HCT116 (cell line): ENCODE data around the gene TNIK. TPM values are rescaled to one million over a fixed set of nuclear protein-coding genes. Genes with fewer than 3 reads are reported as not detected.

Source experiments
- ATAC-seq: fragments of 200-7000 bp; cut with Tn5 transposase; 2 replicates; pipeline ENCODE4 v1.9.1; 2020; ENCODE audit warnings: mild to moderate bottlenecking, moderate library complexity
- BruUV-seq: library from RNA; stranded (reverse); fragments of 400-500 nt; replicated peaks from 2 replicates; lab custom pipeline; 2021; lab: Mats Ljungman, UMichigan
- CTCF ChIA-PET: fragments of 300-600 bp; sonication (Branson Sonifier 250); formaldehyde crosslinking; loops from one replicate; lab custom pipeline; 2021; ENCODE audit warnings: antibody characterized with exemption; lab: Charles Lee
- POLR2A ChIA-PET: fragments of 300-600, 350-600 bp; sonication (Branson Sonifier 250); formaldehyde crosslinking; loops from one replicate; lab custom pipeline; 2021; ENCODE audit warnings: antibody characterized with exemption; lab: Charles Lee
- RAD21 ChIA-PET, 2 experiments: fragments of 300-600 bp; sonication (Branson Sonifier 250); formaldehyde crosslinking; loops; one replicate each; lab custom pipeline; 2023; ENCODE audit warnings: low total read pairs in 2 of 2; ENCODE audit not compliant: uncharacterized antibody in 2 of 2, unreplicated experiment in 2 of 2, low non-redundant PET in 1 of 2; lab: Charles Lee
- DNase-seq: peaks from one replicate; pipeline ENCODE4 v3.0.0-alpha.2; 2010; ENCODE audit warnings: low read depth, low spot score
- H2AFZ ChIP-seq: fragments of 200-600 bp; shearing (Covaris generic), sonication (generic); 2 replicates; pipeline ENCODE4 v1.6.1; 2017; ENCODE audit warnings: low read depth, mixed run types, mixed read lengths, antibody characterized with exemption, low read length; ENCODE audit not compliant: poor library complexity, severe bottlenecking
- H3K27ac ChIP-seq: 2 replicates; pipeline ENCODE4 v1.5.1; 2012; ENCODE audit warnings: low read depth, low read length
- H3K27me3 ChIP-seq: fragments of 200-600 bp; sonication (generic); 2 replicates; pipeline ENCODE4 v1.6.1; 2016; ENCODE audit warnings: mixed run types, low read length, mixed read lengths; ENCODE audit not compliant: insufficient read depth
- H3K36me3 ChIP-seq, 2 experiments: fragments of 200-500 bp in 1 of 2; fragments of 200-600 bp in 1 of 2; sonication (Bioruptor generic) in 1 of 2; sonication (generic) in 1 of 2; 2 replicates each; pipeline versions ENCODE4 v1.5.1 to v1.6.1; 2014 to 2016; ENCODE audit warnings: low read length in 2 of 2, inconsistent platforms in 1 of 2, mixed read lengths in 1 of 2, mixed run types in 1 of 2; ENCODE audit not compliant: insufficient read depth in 2 of 2, control insufficient read depth in 1 of 2
- H3K4me1 ChIP-seq, 2 experiments: fragments of 200-600 bp in 1 of 2; sonication (generic) in 1 of 2; 2 replicates each; pipeline versions ENCODE4 v1.5.1 to v1.6.1; 2012 to 2017; ENCODE audit warnings: low read length in 2 of 2, inconsistent platforms in 1 of 2, mild to moderate bottlenecking in 1 of 2, mixed read lengths in 1 of 2, mixed run types in 1 of 2, moderate library complexity in 1 of 2; ENCODE audit not compliant: insufficient read depth in 2 of 2, control insufficient read depth in 1 of 2
- H3K4me2 ChIP-seq: fragments of 200-600 bp; sonication (generic); 2 replicates; pipeline ENCODE4 v1.6.1; 2017; ENCODE audit warnings: mixed run types, low read length, mixed read lengths
- H3K4me3 ChIP-seq, 2 experiments: fragments of 200-600 bp in 1 of 2; sonication (generic) in 1 of 2; replicated peaks in 1 of 2; 2 replicates each; pipeline ENCODE4 v1.5.1; 2011 to 2016; ENCODE audit warnings: low read length in 2 of 2, control low read depth in 1 of 2, low read depth in 1 of 2, mild to moderate bottlenecking in 1 of 2, mixed read lengths in 1 of 2, mixed run types in 1 of 2
- H3K79me2 ChIP-seq: fragments of 200-600 bp; sonication (generic); 2 replicates; pipeline ENCODE4 v1.6.1; 2017; ENCODE audit warnings: mild to moderate bottlenecking, mixed run types, low read length, moderate library complexity, mixed read lengths; ENCODE audit not compliant: insufficient read depth
- H3K9ac ChIP-seq: fragments of 200-600 bp; sonication (generic); 2 replicates; pipeline ENCODE4 v1.6.1; 2016; ENCODE audit warnings: low read length, mixed read lengths
- H3K9me2 ChIP-seq: fragments of 200-600 bp; sonication (generic), shearing (Covaris generic); 2 replicates; pipeline ENCODE4 v1.6.1; 2017; ENCODE audit warnings: mixed run types, mild to moderate bottlenecking, moderate library complexity; ENCODE audit not compliant: insufficient read depth
- H3K9me3 ChIP-seq, 2 experiments: fragments of 200-500 bp in 1 of 2; fragments of 200-600 bp in 1 of 2; sonication (Bioruptor generic) in 1 of 2; sonication (generic) in 1 of 2; 2 replicates each; pipeline ENCODE4 v1.6.1; 2014 to 2017; ENCODE audit warnings: low read length in 2 of 2, mixed read lengths in 2 of 2, inconsistent platforms in 1 of 2, low read depth in 1 of 2, mild to moderate bottlenecking in 1 of 2, mixed run types in 1 of 2, moderate library complexity in 1 of 2; ENCODE audit not compliant: control insufficient read depth in 1 of 2, insufficient read depth in 1 of 2
- H4K20me1 ChIP-seq: fragments of 200-600 bp; sonication (generic), shearing (Covaris generic); 2 replicates; pipeline ENCODE4 v1.6.1; 2017; ENCODE audit warnings: mixed run types, mild to moderate bottlenecking, moderate library complexity; ENCODE audit not compliant: insufficient read depth
- ATF3 ChIP-seq: IDR thresholded peaks from 2 replicates; pipeline ENCODE4 v1.6.1; 2012
- CEBPB ChIP-seq: IDR thresholded peaks from 2 replicates; pipeline ENCODE4 v1.6.1; 2012; ENCODE audit warnings: low read depth
- EGR1 ChIP-seq: IDR thresholded peaks from 2 replicates; pipeline ENCODE4 v1.6.1; 2012; ENCODE audit warnings: low read depth
- EZH2phosphoT487 ChIP-seq: fragments of 200-600 bp; IDR thresholded peaks from 2 replicates; pipeline ENCODE4 v1.6.1; 2018; ENCODE audit warnings: antibody characterized with exemption, borderline replicate concordance
- FOSL1 ChIP-seq: IDR thresholded peaks from 2 replicates; pipeline ENCODE4 v1.6.1; 2012; ENCODE audit warnings: low read depth
- MAX ChIP-seq: IDR thresholded peaks from 2 replicates; pipeline ENCODE4 v1.6.1; 2012
- POLR2AphosphoS5 ChIP-seq: IDR thresholded peaks from 2 replicates; pipeline ENCODE4 v1.6.1; 2011; ENCODE audit warnings: mild to moderate bottlenecking, low read depth, low read length, moderate library complexity
- SP1 ChIP-seq: IDR thresholded peaks from 2 replicates; pipeline ENCODE4 v1.6.1; 2012; ENCODE audit warnings: low read depth
- SRF ChIP-seq: IDR thresholded peaks from 2 replicates; pipeline ENCODE4 v1.6.1; 2012; ENCODE audit warnings: low read depth
- ZBTB33 ChIP-seq: IDR thresholded peaks from 2 replicates; pipeline ENCODE4 v1.6.1; 2011; ENCODE audit warnings: mild to moderate bottlenecking, low read length, moderate library complexity; ENCODE audit not compliant: insufficient replicate concordance; ENCODE audit errors: extremely low read depth
- ZFX ChIP-seq: fragments of 450-650 bp; IDR thresholded peaks from 2 replicates; pipeline ENCODE4 v1.6.1; 2017
- ZNF274 ChIP-seq: fragments of 200-500 bp; sonication (Bioruptor generic); IDR thresholded peaks from 2 replicates; pipeline ENCODE4 v1.6.1; 2014; ENCODE audit warnings: mild to moderate bottlenecking, low read depth, low read length, inconsistent platforms
- intact Hi-C: fragments of 100-400 bp; cut with micrococcal nuclease; formaldehyde crosslinking; loops from 2 replicates; pipeline ENCODE4 v1.10.0; 2022
- total RNA-seq: library from RNA; stranded (reverse); gene quantifications from one replicate; pipeline ENCODE4 v1.2.1, GENCODE V29; 2021; ENCODE audit not compliant: unreplicated experiment

TNIK gene
- total RNA-seq, 1 experiment from 2014 or later, result 24.1 TPM

DNA sequence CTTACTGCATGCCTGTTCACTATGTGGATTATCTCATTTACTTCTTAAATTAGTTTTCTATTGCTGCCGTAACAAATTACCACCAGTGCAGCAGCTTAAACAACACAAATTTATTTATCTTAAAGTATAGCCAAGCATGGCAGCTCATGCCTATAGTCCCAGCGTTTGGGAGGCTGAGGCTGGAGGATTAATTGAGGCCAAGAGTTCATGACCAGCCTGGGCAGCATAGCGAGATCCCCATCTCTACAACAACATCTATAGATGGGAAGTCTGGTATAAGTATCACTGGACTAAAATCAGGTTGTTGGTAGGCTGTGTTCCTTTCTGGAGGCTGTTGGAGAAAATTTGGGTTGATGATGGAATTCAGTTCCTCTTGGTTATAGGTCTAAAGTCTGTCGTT is 438.8 kb downstream of the TNIK start:
- no peak overlapping the region for H3K27ac ChIP-seq
- no peak overlapping the region for H3K4me2 ChIP-seq
- intact Hi-C loops, result no loop called here
- H4K20me1 ChIP-seq, result no peaks in the 10 kb centered on the region
- ATAC-seq (no peak), DNase-seq (no peak)
- RAD21 ChIA-PET, result no interaction called here
- no peak overlapping the region for H2AFZ ChIP-seq
- H3K9me2 ChIP-seq, result no peaks in the 10 kb centered on the region
- H3K9me3 ChIP-seq, result no peaks in the 10 kb centered on the region
- no peaks in the 10 kb centered on the region for H3K4me1 ChIP-seq
- no peaks in the 10 kb centered on the region for H3K79me2 ChIP-seq
- CTCF ChIA-PET, result interaction anchor here (0.6 kb wide), 1 partner anchor 806 kb away, joined by 3 read pairs; no protein-coding TSS in a partner anchor
- no TSS peak for BruUV-seq
- H3K27me3 ChIP-seq, result no peaks in the 10 kb centered on the region
- TF ChIP-seq ATF3, result no peak
- no peak for TF ChIP-seq SRF
- TF ChIP-seq EGR1, result no peak
- TF ChIP-seq POLR2AphosphoS5, result no peak
- TF ChIP-seq ZNF274, result no peak
- no peak for TF ChIP-seq EZH2phosphoT487
- no peak for TF ChIP-seq MAX
- TF ChIP-seq CEBPB, result no peak
- TF ChIP-seq ZBTB33, result no peak
- no peak for TF ChIP-seq ZFX
- no peak for TF ChIP-seq FOSL1
- TF ChIP-seq SP1, result no peak
- POLR2A ChIA-PET, result no interaction called here
- no peak overlapping the region for H3K4me3 ChIP-seq
- H3K36me3 ChIP-seq, result no peaks in the 10 kb centered on the region
- H3K9ac ChIP-seq, result no peak overlapping the region
